AG10803 (cell line): ENCODE results near the gene RSRC1.
A peak's percentile ranks its signal among the peaks of the same experiment; 100 is the strongest.
"Not testable (repeated sequence)": the region's sequence is repeated elsewhere in the genome, so short reads cannot be mapped to it uniquely, and the experiment has no call there.

Experiments used
- DNase-seq: peaks from one replicate; pipeline ENCODE4 v3.0.0; 2010; ENCODE audit warnings: low read depth
- H3K4me3 ChIP-seq: 2 replicates; pipeline ENCODE4 v1.5.1; 2011; ENCODE audit warnings: mild to moderate bottlenecking, low read length, control low read depth
- CTCF ChIP-seq: conservative IDR thresholded peaks from 2 replicates; pipeline ENCODE4 v1.5.1; 2011; ENCODE audit warnings: mild to moderate bottlenecking, low read length, control low read depth, inconsistent platforms

RSRC1 gene

GRCh38 chr3:158110658-158111018, 749 bp downstream of the RSRC1 start:
- no peak for TF ChIP-seq CTCF
- peak overlapping the region; percentile 91 for H3K4me3 ChIP-seq
- no peak for DNase-seq

- H3K4me3 ChIP-seq = no peak overlapping the region
- no peak for TF ChIP-seq CTCF
- DNase-seq = no peak
These were observed 2.0 kb downstream of the RSRC1 start for GRCh38 chr3:158111861-158112260.

GRCh38 chr3:158113595-158113994, 3.7 kb downstream of the RSRC1 start:
- not testable (repeated sequence) for H3K4me3 ChIP-seq, DNase-seq

GRCh38 chr3:158120330-158120729, 10.4 kb downstream of the RSRC1 start:
- TF ChIP-seq CTCF = no peak
- H3K4me3 ChIP-seq = no peak overlapping the region
- DNase-seq = no peak

- TF ChIP-seq CTCF = no peak
- peak; percentile 2 for DNase-seq
- no peak overlapping the region for H3K4me3 ChIP-seq
These were observed 11.4 kb downstream of the RSRC1 start for GRCh38 chr3:158121295-158121694.

GRCh38 chr3:158122721-158123120, 12.8 kb downstream of the RSRC1 start:
- not testable (repeated sequence) for H3K4me3 ChIP-seq, DNase-seq

- TF ChIP-seq CTCF = no peak
- H3K4me3 ChIP-seq = no peak overlapping the region
- DNase-seq = peak; percentile 5
These were observed 17.6 kb downstream of the RSRC1 start for GRCh38 chr3:158127250-158128219.

GRCh38 chr3:158128755-158129154, 18.9 kb downstream of the RSRC1 start:
- TF ChIP-seq CTCF = no peak
- H3K4me3 ChIP-seq = no peak overlapping the region
- no peak for DNase-seq
